ENCODE results near the gene RAB4A. TPM values are rescaled to one million over a fixed set of nuclear protein-coding genes. Genes with fewer than 3 reads are reported as not detected.

Gene RAB4A
- total and polyA plus RNA-seq, 9 of the 15 experiments (the other 6 are each of a cell fraction or from before 2014, with no cell fraction given), result 8.3 to 61.0 (median 26.7) TPM

GRCh38 chr1:229341774-229342655 lies 71.1 kb downstream of the RAB4A start (continued):
- TF ChIP-seq MBD1 (CRISPR knock-in tag; IDR thresholded peaks at IDR 0.05) (no peak), ZNF584 (CRISPR knock-in tag; IDR thresholded peaks at IDR 0.05; ENCODE audit: low read depth) (no peak), MTA3 (IDR thresholded peaks at IDR 0.05; ENCODE audit: borderline replicate concordance) (peak; percentile 17; the same call in 1 of the 2 replicates), JUNB (CRISPR knock-in tag; conservative IDR thresholded peaks at IDR 0.05) (no peak), GTF2A2 (tag; IDR thresholded peaks at IDR 0.05) (no peak), FOXJ2 (tag; IDR thresholded peaks at IDR 0.05) (no peak), ZNF695 (CRISPR knock-in tag; IDR thresholded peaks at IDR 0.05) (no peak), NBN (IDR thresholded peaks at IDR 0.05; ENCODE audit: low read depth) (no peak), CGGBP1 (CRISPR knock-in tag; IDR thresholded peaks at IDR 0.05) (no peak), ZMIZ1 (IDR thresholded peaks at IDR 0.05; ENCODE audit: low read depth in 2 of 2, low read length in 2 of 2) (no peak), FOXA3 (CRISPR knock-in tag; conservative IDR thresholded peaks at IDR 0.05 in 1 of 2, IDR thresholded peaks at IDR 0.05 in 1 of 2) (no peak), HDAC3 (IDR thresholded peaks at IDR 0.05; ENCODE audit: borderline replicate concordance, partially characterized antibody) (no peak), NR2C1 (IDR thresholded peaks at IDR 0.05) (no peak), NR2C1 (tag; IDR thresholded peaks at IDR 0.05) (no peak), E2F1 (CRISPR knock-in tag; IDR thresholded peaks at IDR 0.05) (no peak), ZNF24 (IDR thresholded peaks at IDR 0.05) (no peak), RBM39 (optimal IDR thresholded peaks at IDR 0.05; ENCODE audit: low read depth, low read length) (no peak), SREBF2 (CRISPR knock-in tag; IDR thresholded peaks at IDR 0.05) (no peak), CBFA2T2 (conservative IDR thresholded peaks at IDR 0.05) (no peak)
- TF ChIP-seq, protein P1, sequence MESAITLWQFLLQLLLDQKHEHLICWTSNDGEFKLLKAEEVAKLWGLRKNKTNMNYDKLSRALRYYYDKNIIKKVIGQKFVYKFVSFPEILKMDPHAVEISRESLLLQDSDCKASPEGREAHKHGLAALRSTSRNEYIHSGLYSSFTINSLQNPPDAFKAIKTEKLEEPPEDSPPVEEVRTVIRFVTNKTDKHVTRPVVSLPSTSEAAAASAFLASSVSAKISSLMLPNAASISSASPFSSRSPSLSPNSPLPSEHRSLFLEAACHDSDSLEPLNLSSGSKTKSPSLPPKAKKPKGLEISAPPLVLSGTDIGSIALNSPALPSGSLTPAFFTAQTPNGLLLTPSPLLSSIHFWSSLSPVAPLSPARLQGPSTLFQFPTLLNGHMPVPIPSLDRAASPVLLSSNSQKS (CRISPR knock-in tag; IDR thresholded peaks at IDR 0.05), result no peak
